Thoracic aorta (tissue), 2 donors: ENCODE data around the gene GTF3C5. TPM values are rescaled to one million over a fixed set of nuclear protein-coding genes. Genes with fewer than 3 reads are reported as not detected.

Experiments
- ATAC-seq: fragments of 150-250 bp; one replicate; pipeline ENCODE4 v1.8.0; 2017; ENCODE audit warnings: low read depth; ENCODE audit not compliant: insufficient number of reproducible peaks, low FRiP score
- DNase-seq: peaks from one replicate; pipeline ENCODE4 v3.0.0-alpha.2; 2020; ENCODE audit warnings: low spot score
- H3K27ac ChIP-seq, 2 donors: fragments of 200-600 bp; sonication (generic); 1 replicate in 1 of 2; 2 replicates in 1 of 2; pipeline ENCODE4 v1.5.1; 2016; ENCODE audit warnings: mild to moderate bottlenecking in 2 of 2, moderate library complexity in 2 of 2
- H3K27me3 ChIP-seq: fragments of 200-600 bp; sonication (generic); replicated peaks from 2 replicates; pipeline ENCODE4 v1.6.0; 2016; ENCODE audit warnings: mild to moderate bottlenecking; ENCODE audit not compliant: insufficient read depth
- H3K36me3 ChIP-seq: fragments of 200-600 bp; sonication (generic); one replicate; pipeline ENCODE4 v1.5.1; 2016
- H3K4me1 ChIP-seq, 2 donors: fragments of 200-600 bp; sonication (generic); 1 replicate in 1 of 2; 2 replicates in 1 of 2; pipeline versions ENCODE4 v1.5.1 to v1.6.0; 2016; ENCODE audit warnings: low read depth in 2 of 2, mild to moderate bottlenecking in 1 of 2; ENCODE audit not compliant: control insufficient read depth in 1 of 2
- H3K4me3 ChIP-seq: fragments of 200-600 bp; sonication (generic); 2 replicates; pipeline ENCODE4 v1.5.1; 2016; ENCODE audit warnings: mild to moderate bottlenecking
- H3K9me3 ChIP-seq: fragments of 200-600 bp; sonication (generic); 2 replicates; pipeline ENCODE4 v1.5.1; 2016
- total RNA-seq, 2 donors: library from RNA; depleted of rRNA; stranded (reverse); fragments of >200 nt; gene quantifications; one replicate each; pipeline versions ENCODE4 v1.1.0 to v1.2.3, GENCODE V29; 2016
- TF ChIP-seq, protein P1 (sequence below): fragments of 200-600 bp; sonication (generic); IDR thresholded peaks from one replicate; pipeline ENCODE4 v1.5.1; 2019; ENCODE audit warnings: antibody characterized with exemption

The GTF3C5 gene
- total RNA-seq, 2 donors from 2014 or later = 40.6 to 54.3 TPM

DNA sequence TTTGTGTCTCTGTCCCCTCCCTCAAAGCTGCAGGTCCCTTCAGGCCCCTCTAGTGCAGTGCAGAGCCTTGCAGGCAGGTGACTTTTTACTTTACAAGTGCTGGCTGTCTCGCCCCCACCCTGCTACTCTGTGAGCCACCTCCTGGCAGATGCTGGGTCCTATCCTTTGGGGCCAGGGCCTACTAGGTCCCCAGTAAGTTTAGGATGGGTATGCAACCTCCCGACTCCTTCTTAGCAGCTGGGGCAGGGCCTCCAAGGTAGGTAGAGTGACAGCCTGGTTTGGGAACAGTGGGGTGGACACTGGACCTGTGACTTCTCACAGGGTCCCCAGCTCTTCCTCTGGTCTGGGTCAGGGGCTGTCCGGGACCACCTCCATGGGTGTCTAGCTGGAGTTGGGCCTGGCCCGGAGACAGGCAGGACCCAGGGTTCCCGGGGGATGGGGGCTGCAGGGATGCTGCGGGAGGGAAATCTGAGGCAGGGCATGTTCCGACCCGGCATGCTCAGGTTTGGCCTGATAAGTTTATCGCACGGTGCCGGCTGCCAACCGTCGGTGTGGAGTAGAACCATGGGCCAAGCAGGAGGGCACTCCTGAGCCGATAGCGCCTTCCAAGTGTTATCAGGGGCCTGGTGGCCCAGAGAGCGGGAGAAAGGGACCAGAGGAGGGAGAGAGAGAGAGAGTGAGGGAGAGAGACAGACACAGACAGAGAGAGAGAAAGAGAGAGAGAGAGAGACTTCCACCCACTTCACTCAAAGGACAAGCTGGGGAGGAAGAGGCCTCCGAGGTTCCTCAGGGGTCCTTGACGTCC lies 31.8 kb upstream of the GTF3C5 start:
- Histone ChIP-seq H3K4me1 (no peaks in the 10 kb centered on the region), H3K9me3 (no peaks in the 10 kb centered on the region), H3K4me3 (no peak overlapping the region), H3K36me3 (no peaks in the 10 kb centered on the region), H3K27me3 (no peaks in the 10 kb centered on the region), H3K27ac (no peak overlapping the region)
- TF ChIP-seq, protein P1, sequence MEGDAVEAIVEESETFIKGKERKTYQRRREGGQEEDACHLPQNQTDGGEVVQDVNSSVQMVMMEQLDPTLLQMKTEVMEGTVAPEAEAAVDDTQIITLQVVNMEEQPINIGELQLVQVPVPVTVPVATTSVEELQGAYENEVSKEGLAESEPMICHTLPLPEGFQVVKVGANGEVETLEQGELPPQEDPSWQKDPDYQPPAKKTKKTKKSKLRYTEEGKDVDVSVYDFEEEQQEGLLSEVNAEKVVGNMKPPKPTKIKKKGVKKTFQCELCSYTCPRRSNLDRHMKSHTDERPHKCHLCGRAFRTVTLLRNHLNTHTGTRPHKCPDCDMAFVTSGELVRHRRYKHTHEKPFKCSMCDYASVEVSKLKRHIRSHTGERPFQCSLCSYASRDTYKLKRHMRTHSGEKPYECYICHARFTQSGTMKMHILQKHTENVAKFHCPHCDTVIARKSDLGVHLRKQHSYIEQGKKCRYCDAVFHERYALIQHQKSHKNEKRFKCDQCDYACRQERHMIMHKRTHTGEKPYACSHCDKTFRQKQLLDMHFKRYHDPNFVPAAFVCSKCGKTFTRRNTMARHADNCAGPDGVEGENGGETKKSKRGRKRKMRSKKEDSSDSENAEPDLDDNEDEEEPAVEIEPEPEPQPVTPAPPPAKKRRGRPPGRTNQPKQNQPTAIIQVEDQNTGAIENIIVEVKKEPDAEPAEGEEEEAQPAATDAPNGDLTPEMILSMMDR = no peak
- no peak for ATAC-seq
- no peak for DNase-seq

DNA sequence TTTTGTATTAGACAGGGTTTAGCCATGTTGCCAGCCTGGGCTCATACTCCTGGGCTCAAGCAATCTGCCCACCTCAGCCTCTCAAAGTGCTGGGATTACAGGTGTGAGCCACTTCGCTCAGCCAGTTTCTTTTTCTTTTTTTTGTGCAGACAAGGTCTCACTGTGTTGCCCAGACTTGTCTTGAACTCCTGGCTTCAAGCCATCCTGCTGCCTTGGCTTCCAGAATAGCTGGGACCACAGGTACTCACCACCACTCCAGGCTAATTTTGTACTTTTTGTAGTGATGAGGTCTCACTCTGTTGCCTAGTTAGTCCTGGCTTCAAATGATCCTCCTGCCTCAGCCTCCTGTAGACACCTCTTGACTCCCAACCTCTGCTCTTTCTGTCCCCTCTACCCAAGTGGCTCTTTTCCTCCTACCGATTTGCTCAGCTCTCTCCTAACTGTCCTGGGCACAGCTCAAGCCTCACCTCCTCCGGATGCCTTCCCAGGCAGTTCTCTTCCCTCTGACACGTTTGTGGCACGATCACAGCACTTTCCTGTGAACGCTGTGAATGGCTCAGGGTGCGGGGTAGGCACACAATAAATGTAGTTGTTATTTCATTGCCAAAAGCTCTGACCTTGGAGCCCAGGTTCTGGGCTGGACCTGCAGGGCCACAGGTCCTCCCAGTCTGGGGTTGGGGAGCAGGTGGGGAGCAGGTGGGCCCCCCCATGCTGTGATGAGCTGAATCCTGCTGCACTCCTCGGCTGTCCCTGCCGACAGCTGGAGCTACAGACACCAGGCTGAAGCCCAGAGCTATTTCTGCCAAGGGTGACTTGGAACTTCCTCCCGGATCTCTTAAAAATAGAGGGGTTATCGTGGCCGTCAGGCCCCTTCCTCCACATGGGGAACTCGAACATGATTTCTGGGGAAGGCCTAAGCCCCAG lies 28.4 kb upstream of the GTF3C5 start:
- no peak for DNase-seq
- H3K27me3 ChIP-seq = no peaks in the 10 kb centered on the region
- ATAC-seq = no peak
- H3K4me3 ChIP-seq = no peak overlapping the region
- TF ChIP-seq, protein P1 = no peak
- no peaks in the 10 kb centered on the region for H3K9me3 ChIP-seq
- no peak overlapping the region for H3K27ac ChIP-seq
- H3K4me1 ChIP-seq = no peaks in the 10 kb centered on the region
- H3K36me3 ChIP-seq = no peaks in the 10 kb centered on the region

DNA sequence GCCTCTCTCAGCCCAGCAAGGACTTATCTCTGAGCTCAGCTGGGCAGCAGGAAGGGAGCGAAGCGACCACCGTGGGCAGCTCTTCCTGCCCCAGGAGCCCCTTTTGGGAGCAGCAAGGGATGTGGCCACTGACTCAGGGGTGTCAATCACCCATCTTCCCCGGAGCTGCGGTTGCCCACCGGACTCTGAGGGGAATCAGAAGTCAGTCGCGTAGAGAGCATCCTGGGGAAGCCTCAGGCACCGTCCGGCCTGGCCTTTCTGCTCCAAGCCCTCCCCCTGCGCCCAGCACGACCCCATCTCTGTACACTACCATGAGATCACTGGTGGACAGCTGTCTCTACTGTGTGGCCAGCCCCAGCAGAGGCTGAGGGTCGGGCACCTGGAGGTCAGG lies 27.7 kb upstream of the GTF3C5 start:
- ATAC-seq (no peak), DNase-seq (no peak)
- H3K4me3 ChIP-seq = no peak overlapping the region
- H3K36me3 ChIP-seq = no peaks in the 10 kb centered on the region
- no peaks in the 10 kb centered on the region for H3K27me3 ChIP-seq
- H3K9me3 ChIP-seq = no peaks in the 10 kb centered on the region
- no peak overlapping the region for H3K27ac ChIP-seq
- H3K4me1 ChIP-seq = no peaks in the 10 kb centered on the region
- TF ChIP-seq, protein P1 = no peak

DNA sequence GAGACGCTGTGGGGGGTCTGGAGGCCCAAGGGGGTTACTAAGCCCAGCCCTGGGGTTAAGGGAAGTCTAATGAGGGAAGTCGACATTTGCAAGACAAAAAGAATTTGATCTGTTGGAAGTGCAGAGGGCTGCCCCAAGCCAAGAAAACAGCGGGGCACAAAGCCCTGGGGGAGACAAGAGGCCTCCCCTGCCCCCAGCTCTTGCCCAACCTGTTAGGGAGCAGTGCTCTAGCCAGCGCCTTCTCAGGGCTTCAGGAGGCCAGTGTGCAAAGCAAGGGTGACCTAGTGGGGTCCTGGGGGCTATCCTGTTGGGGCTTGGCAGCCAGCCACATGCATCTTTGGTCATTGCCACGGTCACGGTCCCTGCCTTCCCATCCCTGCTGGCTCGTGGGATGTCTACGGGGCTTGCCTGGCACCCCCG lies 27.1 kb upstream of the GTF3C5 start:
- H3K27ac ChIP-seq = no peak overlapping the region
- ATAC-seq (no peak), DNase-seq (no peak)
- TF ChIP-seq, protein P1 = no peak
- no peaks in the 10 kb centered on the region for H3K9me3 ChIP-seq
- no peak overlapping the region for H3K4me3 ChIP-seq
- H3K36me3 ChIP-seq = no peaks in the 10 kb centered on the region
- no peaks in the 10 kb centered on the region for H3K4me1 ChIP-seq
- no peaks in the 10 kb centered on the region for H3K27me3 ChIP-seq
